GM12875 (cell line): ENCODE results near the gene TAB2.
A peak's percentile ranks its signal among the peaks of the same experiment; 100 is the strongest.

Source experiments
- H3K4me3 ChIP-seq: one replicate; pipeline ENCODE4 v1.5.1; 2011; ENCODE audit warnings: low read depth, low read length, control low read depth
- CTCF ChIP-seq: IDR thresholded peaks from 2 replicates; pipeline ENCODE4 v1.5.1; 2011; ENCODE audit warnings: low read depth, mild to moderate bottlenecking, control low read depth, inconsistent platforms, low read length, moderate library complexity, borderline replicate concordance; ENCODE audit not compliant: insufficient read depth

Gene TAB2

GRCh38 chr6:149311766-149312165, 5.7 kb upstream of the TAB2 start:
- no peak overlapping the region for H3K4me3 ChIP-seq
- TF ChIP-seq CTCF: no peak

- no peak for TF ChIP-seq CTCF
- no peak overlapping the region for H3K4me3 ChIP-seq
Measured at GRCh38 chr6:149313070-149313469, 4.4 kb upstream of the TAB2 start.

- H3K4me3 ChIP-seq: no peak overlapping the region
- no peak for TF ChIP-seq CTCF
Measured at GRCh38 chr6:149313861-149314260, 3.7 kb upstream of the TAB2 start.

- no peak overlapping the region for H3K4me3 ChIP-seq
- TF ChIP-seq CTCF: no peak
Measured at GRCh38 chr6:149314325-149314905, 3.1 kb upstream of the TAB2 start.

GRCh38 chr6:149316108-149316727, 1.3 kb upstream of the TAB2 start:
- H3K4me3 ChIP-seq: peak overlapping the region; percentile 79
- no peak for TF ChIP-seq CTCF

- peak overlapping the region; percentile 86 for H3K4me3 ChIP-seq
Measured at GRCh38 chr6:149316740-149317643, 520 bp upstream of the TAB2 start.

More at GRCh38 chr6:149316740-149317643, 520 bp upstream of the TAB2 start:
- no peak for TF ChIP-seq CTCF
